Keratinocyte (primary cell): ENCODE measurements around the gene HES7.

Experiments used
- EZH2 ChIP-seq: IDR thresholded peaks from one replicate; pipeline ENCODE4 v1.6.1; 2012; ENCODE audit warnings: inconsistent platforms, mild to moderate bottlenecking, low read length, moderate library complexity
- TF ChIP-seq, protein P1 (sequence below), 3 experiments: IDR thresholded peaks in 1 of 3; conservative IDR thresholded peaks in 1 of 3; optimal IDR thresholded peaks in 1 of 3; 2 replicates in 2 of 3; 3 replicates in 1 of 3; pipeline versions ENCODE3 to v1.5.1; 2011; ENCODE audit warnings: low read length in 3 of 3, mild to moderate bottlenecking in 3 of 3, moderate library complexity in 2 of 3, control low read depth in 1 of 3, inconsistent platforms in 1 of 3; ENCODE audit not compliant: insufficient read depth in 2 of 3; ENCODE audit errors: extremely low read depth in 1 of 3

DNA sequence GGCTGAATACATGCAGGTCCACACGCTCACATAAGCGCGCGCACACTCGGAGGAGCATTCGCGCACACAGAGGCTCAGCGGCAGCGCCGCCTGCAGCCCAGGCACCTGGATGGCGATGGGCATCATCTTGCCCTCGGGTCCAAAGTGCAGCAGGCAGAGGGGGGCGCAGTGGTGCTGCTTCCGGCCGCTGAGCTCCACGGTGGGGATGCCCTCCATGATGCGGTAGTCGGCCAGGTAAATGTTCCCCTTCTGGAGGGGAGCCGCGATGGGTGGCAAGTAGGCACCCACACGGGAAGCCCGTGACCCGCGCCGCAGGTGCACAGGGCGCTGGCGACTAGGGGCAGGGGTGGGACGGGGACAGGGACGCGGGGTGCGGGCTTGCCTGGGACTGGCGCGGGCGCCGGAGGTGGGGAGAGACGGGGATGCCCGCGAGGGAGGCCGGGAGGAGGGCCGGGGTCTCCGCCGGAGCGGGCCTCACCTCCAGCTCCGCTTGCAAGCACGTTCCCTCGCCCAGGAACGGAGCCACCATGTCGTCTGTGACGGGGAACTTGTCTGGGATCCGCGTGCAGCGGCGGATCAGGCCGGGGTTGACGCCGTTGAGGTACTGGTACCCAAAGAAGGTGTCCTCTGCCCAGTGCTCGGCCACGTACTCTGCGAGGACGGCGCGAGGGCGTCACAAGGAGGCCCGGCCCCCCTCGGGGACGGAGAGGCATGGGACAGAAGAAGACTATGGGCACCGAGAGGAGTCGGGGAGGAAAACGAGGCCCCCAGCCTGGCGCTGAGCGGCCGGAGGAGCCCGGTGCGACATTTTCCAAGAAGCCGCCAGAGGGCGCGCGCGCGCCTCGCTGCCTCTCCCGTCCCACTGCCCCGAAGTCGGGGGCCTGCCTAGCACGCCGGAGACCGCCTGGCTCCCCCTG, 44.4 kb downstream of the HES7 start:
- TF ChIP-seq, protein P1, sequence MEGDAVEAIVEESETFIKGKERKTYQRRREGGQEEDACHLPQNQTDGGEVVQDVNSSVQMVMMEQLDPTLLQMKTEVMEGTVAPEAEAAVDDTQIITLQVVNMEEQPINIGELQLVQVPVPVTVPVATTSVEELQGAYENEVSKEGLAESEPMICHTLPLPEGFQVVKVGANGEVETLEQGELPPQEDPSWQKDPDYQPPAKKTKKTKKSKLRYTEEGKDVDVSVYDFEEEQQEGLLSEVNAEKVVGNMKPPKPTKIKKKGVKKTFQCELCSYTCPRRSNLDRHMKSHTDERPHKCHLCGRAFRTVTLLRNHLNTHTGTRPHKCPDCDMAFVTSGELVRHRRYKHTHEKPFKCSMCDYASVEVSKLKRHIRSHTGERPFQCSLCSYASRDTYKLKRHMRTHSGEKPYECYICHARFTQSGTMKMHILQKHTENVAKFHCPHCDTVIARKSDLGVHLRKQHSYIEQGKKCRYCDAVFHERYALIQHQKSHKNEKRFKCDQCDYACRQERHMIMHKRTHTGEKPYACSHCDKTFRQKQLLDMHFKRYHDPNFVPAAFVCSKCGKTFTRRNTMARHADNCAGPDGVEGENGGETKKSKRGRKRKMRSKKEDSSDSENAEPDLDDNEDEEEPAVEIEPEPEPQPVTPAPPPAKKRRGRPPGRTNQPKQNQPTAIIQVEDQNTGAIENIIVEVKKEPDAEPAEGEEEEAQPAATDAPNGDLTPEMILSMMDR (optimal IDR thresholded peaks at IDR 0.05 in 1 of 3, IDR thresholded peaks at IDR 0.05 in 1 of 3, conservative IDR thresholded peaks at IDR 0.05 in 1 of 3; ENCODE audit: extremely low read depth in 1 of 3, insufficient read depth in 2 of 3, low read length in 3 of 3), result peak; percentile 70 to 96 (median 86)
- no peak for TF ChIP-seq EZH2
